SH-SY5Y (cell line): Measurements from ENCODE around the gene POU6F2.

Source experiments
- GATA2 ChIP-seq: IDR thresholded peaks from 2 replicates; pipeline ENCODE4 v1.6.1; 2011; ENCODE audit warnings: mild to moderate bottlenecking, low read depth, low read length
- GATA3 ChIP-seq: IDR thresholded peaks from 2 replicates; pipeline ENCODE4 v1.6.1; 2011; ENCODE audit warnings: low read depth, mild to moderate bottlenecking, low read length, moderate library complexity

DNA sequence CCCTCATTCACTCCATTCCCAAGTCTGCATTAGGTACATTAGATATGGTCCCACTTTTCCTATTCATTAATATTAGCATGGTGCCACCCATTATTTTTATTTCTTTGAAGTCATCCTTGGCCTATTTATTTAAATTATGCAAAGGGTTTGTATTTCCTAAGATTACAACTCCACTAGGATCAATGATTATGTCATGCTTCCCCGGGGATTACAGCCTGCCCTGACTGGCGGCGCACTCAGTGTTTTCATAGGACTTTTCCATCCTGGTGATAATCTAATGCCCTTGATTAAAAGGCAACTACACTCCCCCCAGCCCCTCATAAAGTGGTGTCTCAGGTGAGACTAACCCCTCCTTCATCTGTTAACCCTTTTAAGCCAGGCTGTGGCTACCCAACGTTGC is 187.2 kb downstream of the POU6F2 start:
- TF ChIP-seq GATA3 (no peak), GATA2 (no peak)
